OCI-LY1 (cell line): ENCODE results near the gene TNS3.

ENCODE experiments used
- H2AFZ ChIP-seq: fragments of 200-600 bp; sonication (generic), shearing (Covaris generic); 2 replicates; pipeline ENCODE4 v1.6.0; 2014; ENCODE audit warnings: antibody characterized with exemption, mild to moderate bottlenecking, low read length
- H3F3A ChIP-seq: fragments of 200-600 bp; sonication (generic), shearing (Covaris generic); 2 replicates; pipeline ENCODE4 v1.6.0; 2014; ENCODE audit warnings: mild to moderate bottlenecking, antibody characterized with exemption, low read length, moderate library complexity; ENCODE audit not compliant: insufficient read depth
- H3K27ac ChIP-seq: fragments of 200-600 bp; sonication (generic); 2 replicates; pipeline ENCODE4 v1.5.1; 2014; ENCODE audit warnings: low read length, mixed run types, mild to moderate bottlenecking, low read depth; ENCODE audit not compliant: poor library complexity, severe bottlenecking
- H3K27me3 ChIP-seq: fragments of 200-600 bp; sonication (generic); 2 replicates; pipeline ENCODE4 v1.6.0; 2014; ENCODE audit warnings: antibody characterized with exemption, mild to moderate bottlenecking, low read length, moderate library complexity; ENCODE audit not compliant: insufficient read depth
- H3K36me3 ChIP-seq: fragments of 200-600 bp; sonication (generic); 2 replicates; pipeline ENCODE4 v1.6.1; 2014; ENCODE audit warnings: mild to moderate bottlenecking, antibody characterized with exemption, low read length, moderate library complexity, mixed read lengths; ENCODE audit not compliant: insufficient read depth
- H3K4me1 ChIP-seq: fragments of 200-600 bp; sonication (generic); 2 replicates; pipeline ENCODE4 v1.5.1; 2014; ENCODE audit warnings: mild to moderate bottlenecking, low read length, moderate library complexity; ENCODE audit not compliant: insufficient read depth, severe bottlenecking
- H3K4me2 ChIP-seq: fragments of 200-600 bp; sonication (generic), shearing (Covaris generic); 2 replicates; pipeline ENCODE4 v1.6.1; 2014; ENCODE audit warnings: low read length
- H3K4me3 ChIP-seq: fragments of 200-600 bp; sonication (generic); 2 replicates; pipeline ENCODE4 v1.5.1; 2014; ENCODE audit warnings: low read length, low read depth, mild to moderate bottlenecking, mixed read lengths; ENCODE audit not compliant: poor library complexity, severe bottlenecking
- H3K79me2 ChIP-seq: fragments of 200-600 bp; shearing (Covaris generic); 2 replicates; pipeline ENCODE4 v1.6.1; 2016; ENCODE audit warnings: mixed run types, low read length, mixed read lengths; ENCODE audit not compliant: insufficient read depth
- H3K9ac ChIP-seq: fragments of 200-600 bp; sonication (generic), shearing (Covaris generic); 2 replicates; pipeline ENCODE4 v1.6.1; 2014; ENCODE audit warnings: mild to moderate bottlenecking, low read length, mixed read lengths
- H3K9me2 ChIP-seq: fragments of 200-600 bp; sonication (generic), shearing (Covaris generic); 2 replicates; pipeline ENCODE4 v1.6.1; 2014; ENCODE audit warnings: low read depth, mild to moderate bottlenecking, low read length, mixed read lengths
- H3K9me3 ChIP-seq: fragments of 200-600 bp; shearing (Covaris generic); 2 replicates; pipeline ENCODE4 v1.6.1; 2014; ENCODE audit warnings: low read length, mixed read lengths
- H4K20me1 ChIP-seq: fragments of 200-600 bp; sonication (generic), shearing (Covaris generic); 2 replicates; pipeline ENCODE4 v1.6.0; 2016; ENCODE audit warnings: mild to moderate bottlenecking, low read length; ENCODE audit not compliant: insufficient read depth
- CTCF ChIP-seq: fragments of 200-600 bp; sonication (generic), shearing (Covaris generic); IDR thresholded peaks from 2 replicates; pipeline ENCODE4 v1.5.1; 2017; ENCODE audit warnings: mild to moderate bottlenecking, antibody characterized with exemption, low read length, moderate library complexity, mixed read lengths
- EZH2 ChIP-seq: fragments of 200-600 bp; sonication (generic), shearing (Covaris generic); IDR thresholded peaks from 2 replicates; pipeline ENCODE4 v1.8.0; 2017; ENCODE audit warnings: borderline replicate concordance, mixed run types, mild to moderate bottlenecking, antibody characterized with exemption, low read length, moderate library complexity, mixed read lengths

TNS3 gene

GRCh38 chr7:47447621-47448349, 134.1 kb downstream of the TNS3 start:
- H3K4me2 ChIP-seq: no peak overlapping the region
- no peaks in the 10 kb centered on the region for H3K9me2 ChIP-seq
- no peaks in the 10 kb centered on the region for H3K27me3 ChIP-seq
- H3K4me1 ChIP-seq: peaks cover 48% of the 10 kb centered on the region
- no peak overlapping the region for H3K4me3 ChIP-seq
- H3K9me3 ChIP-seq: no peaks in the 10 kb centered on the region
- TF ChIP-seq CTCF: no peak
- no peak for TF ChIP-seq EZH2
- no peak overlapping the region for H3K9ac ChIP-seq
- peaks cover 19% of the 10 kb centered on the region for H3K79me2 ChIP-seq
- H3K36me3 ChIP-seq: no peaks in the 10 kb centered on the region; the same call in 1 of the 2 replicates
- no peak overlapping the region for H3K27ac ChIP-seq
- no peaks in the 10 kb centered on the region for H3F3A ChIP-seq
- H2AFZ ChIP-seq: no peak overlapping the region
- no peaks in the 10 kb centered on the region for H4K20me1 ChIP-seq

- H3K36me3 ChIP-seq: no peaks in the 10 kb centered on the region; the same call in 1 of the 2 replicates
- no peak overlapping the region for H3K4me3 ChIP-seq
- no peaks in the 10 kb centered on the region for H3K9me2 ChIP-seq
- no peaks in the 10 kb centered on the region for H3K27me3 ChIP-seq
- peak overlapping the region; percentile 70 for H3K27ac ChIP-seq
- no peaks in the 10 kb centered on the region for H3F3A ChIP-seq
- H3K9ac ChIP-seq: no peak overlapping the region
- no peaks in the 10 kb centered on the region for H3K9me3 ChIP-seq
- H3K4me1 ChIP-seq: peaks cover 56% of the 10 kb centered on the region
- H2AFZ ChIP-seq: no peak overlapping the region
- peaks cover 19% of the 10 kb centered on the region for H3K79me2 ChIP-seq
- TF ChIP-seq CTCF (no peak), EZH2 (no peak)
- no peaks in the 10 kb centered on the region for H4K20me1 ChIP-seq
- H3K4me2 ChIP-seq: no peak overlapping the region; the same call in 1 of the 2 replicates
Measured at GRCh38 chr7:47446871-47447466, 134.9 kb downstream of the TNS3 start.

GRCh38 chr7:47444376-47445098, 137.4 kb downstream of the TNS3 start:
- Histone ChIP-seq H3K9ac (peak overlapping the region; percentile 23; the same call in 1 of the 2 replicates), H3F3A (no peaks in the 10 kb centered on the region), H3K36me3 (peaks cover 11% of the 10 kb centered on the region; the same call in 1 of the 2 replicates), H4K20me1 (no peaks in the 10 kb centered on the region), H3K27ac (peak overlapping the region; percentile 70), H3K4me2 (peak overlapping the region; percentile 34), H3K9me3 (no peaks in the 10 kb centered on the region), H3K4me3 (no peak overlapping the region), H3K4me1 (peaks cover 61% of the 10 kb centered on the region), H3K9me2 (no peaks in the 10 kb centered on the region), H3K27me3 (no peaks in the 10 kb centered on the region), H2AFZ (no peak overlapping the region), H3K79me2 (peaks cover 19% of the 10 kb centered on the region)
- TF ChIP-seq CTCF (peak; percentile 99), EZH2 (no peak)
